H9 (cell line): ENCODE data around the gene TRAP1. TPM values are rescaled to one million over a fixed set of nuclear protein-coding genes. Genes with fewer than 3 reads are reported as not detected.

Source experiments
- DNase-seq: peaks from one replicate; pipeline ENCODE4 v3.0.0-alpha.2; 2017
- H2AFZ ChIP-seq: one replicate; pipeline ENCODE4 v1.6.1; 2013; ENCODE audit warnings: mild to moderate bottlenecking, low read length, control low read depth, moderate library complexity
- H2AK5ac ChIP-seq: 2 replicates; pipeline ENCODE4 v1.6.1; 2013; ENCODE audit warnings: low read length, control low read depth, mixed read lengths; ENCODE audit not compliant: insufficient read length
- H2BK120ac ChIP-seq: one replicate; pipeline ENCODE4 v1.6.1; 2013; ENCODE audit warnings: low read depth, mild to moderate bottlenecking, low read length, control low read depth, inconsistent platforms; ENCODE audit not compliant: poor library complexity, severe bottlenecking
- H2BK12ac ChIP-seq: 2 replicates; pipeline ENCODE4 v1.6.1; 2013; ENCODE audit warnings: low read length, control low read depth, mixed read lengths, low read depth; ENCODE audit not compliant: insufficient read length
- H2BK15ac ChIP-seq: 2 replicates; pipeline ENCODE4 v1.6.1; 2013; ENCODE audit warnings: low read depth, low read length, control low read depth
- H2BK20ac ChIP-seq: one replicate; pipeline ENCODE4 v1.6.1; 2013; ENCODE audit warnings: low read depth, mild to moderate bottlenecking, low read length, control low read depth, inconsistent platforms; ENCODE audit not compliant: poor library complexity, severe bottlenecking
- H2BK5ac ChIP-seq: 2 replicates; pipeline ENCODE4 v1.6.1; 2013; ENCODE audit warnings: low read length, control low read depth, mixed read lengths; ENCODE audit not compliant: insufficient read length
- H3K14ac ChIP-seq: 2 replicates; pipeline ENCODE4 v1.6.1; 2013; ENCODE audit warnings: low read length, control low read depth; ENCODE audit not compliant: insufficient read depth
- H3K18ac ChIP-seq: 2 replicates; pipeline ENCODE4 v1.6.1; 2013; ENCODE audit warnings: low read depth, mild to moderate bottlenecking, mixed read lengths, low read length, control low read depth; ENCODE audit not compliant: insufficient read length
- H3K23ac ChIP-seq: 2 replicates; pipeline ENCODE4 v1.6.1; 2013; ENCODE audit warnings: low read length, control low read depth, mixed read lengths, low read depth; ENCODE audit not compliant: insufficient read length
- H3K23me2 ChIP-seq: 2 replicates; pipeline ENCODE4 v1.6.1; 2013; ENCODE audit warnings: low read depth, mild to moderate bottlenecking, mixed read lengths, low read length, control low read depth; ENCODE audit not compliant: insufficient read length, poor library complexity, severe bottlenecking
- H3K27ac ChIP-seq: 2 replicates; pipeline ENCODE4 v1.5.1; 2013; ENCODE audit warnings: low read length, control low read depth, mixed read lengths, low read depth; ENCODE audit not compliant: insufficient read length
- H3K27me3 ChIP-seq: 2 replicates; pipeline ENCODE4 v1.6.1; 2013; ENCODE audit warnings: low read length, control low read depth, inconsistent platforms; ENCODE audit not compliant: insufficient read depth
- H3K4ac ChIP-seq: 2 replicates; pipeline ENCODE4 v1.6.1; 2013; ENCODE audit warnings: low read depth, mild to moderate bottlenecking, control low read depth, inconsistent platforms, low read length, moderate library complexity
- H3K4me1 ChIP-seq: 2 replicates; pipeline ENCODE4 v1.6.1; 2013; ENCODE audit warnings: low read length, control low read depth, inconsistent platforms; ENCODE audit not compliant: insufficient read depth
- H3K4me2 ChIP-seq: 2 replicates; pipeline ENCODE4 v1.6.1; 2013; ENCODE audit warnings: low read length, control low read depth, mixed read lengths; ENCODE audit not compliant: insufficient read length, insufficient read depth
- H3K56ac ChIP-seq: 2 replicates; pipeline ENCODE4 v1.6.1; 2013; ENCODE audit warnings: low read depth, mild to moderate bottlenecking, mixed read lengths, low read length, control low read depth; ENCODE audit not compliant: insufficient read length
- H3K79me1 ChIP-seq: 2 replicates; pipeline ENCODE4 v1.6.1; 2013; ENCODE audit warnings: low read depth, mild to moderate bottlenecking, moderate library complexity, low read length, control low read depth, inconsistent platforms; ENCODE audit not compliant: insufficient read depth, poor library complexity, severe bottlenecking
- H3K79me2 ChIP-seq: 2 replicates; pipeline ENCODE4 v1.6.1; 2013; ENCODE audit warnings: low read length, control low read depth, inconsistent platforms; ENCODE audit not compliant: insufficient read depth
- H3K9ac ChIP-seq: 2 replicates; pipeline ENCODE4 v1.6.1; 2013; ENCODE audit warnings: low read length, control low read depth, mixed read lengths; ENCODE audit not compliant: insufficient read length; ENCODE audit errors: extremely low read depth
- H3K9me3 ChIP-seq: one replicate; pipeline ENCODE4 v1.6.1; 2013; ENCODE audit warnings: low read depth, low read length, inconsistent platforms; ENCODE audit not compliant: control insufficient read depth
- H3T11ph ChIP-seq: one replicate; pipeline ENCODE4 v1.6.1; 2013; ENCODE audit warnings: mild to moderate bottlenecking, low read length, control low read depth, inconsistent platforms
- H4K20me1 ChIP-seq: one replicate; pipeline ENCODE4 v1.6.1; 2013; ENCODE audit not compliant: control insufficient read depth, insufficient read length, insufficient read depth
- H4K5ac ChIP-seq: 2 replicates; pipeline ENCODE4 v1.6.1; 2013; ENCODE audit warnings: low read depth, mild to moderate bottlenecking, mixed read lengths, low read length, control low read depth; ENCODE audit not compliant: insufficient read length
- H4K8ac ChIP-seq: replicated peaks from 2 replicates; pipeline ENCODE4 v1.6.1; 2013; ENCODE audit warnings: low read length, control low read depth, mixed read lengths, low read depth; ENCODE audit not compliant: insufficient read length
- H4K91ac ChIP-seq: 2 replicates; pipeline ENCODE4 v1.6.1; 2013; ENCODE audit warnings: low read depth, mild to moderate bottlenecking, moderate library complexity, mixed read lengths, low read length, control low read depth; ENCODE audit not compliant: insufficient read length
- H3K27ac Mint-ChIP-seq, 3 experiments: 2 replicates in 2 of 3; 3 replicates in 1 of 3; pipeline ENCODE4 v1.8.0; 2020 to 2021; ENCODE audit warnings: mixed read lengths in 3 of 3, mild to moderate bottlenecking in 1 of 3, moderate library complexity in 1 of 3
- H3K27me3 Mint-ChIP-seq: 2 replicates; pipeline ENCODE4 v1.8.0; 2021; ENCODE audit warnings: low read depth, mild to moderate bottlenecking, moderate library complexity, mixed read lengths
- H3K36me3 Mint-ChIP-seq, 3 experiments: 2 replicates in 2 of 3; 3 replicates in 1 of 3; pipeline ENCODE4 v1.8.0; 2020 to 2021; ENCODE audit warnings: low read depth in 3 of 3, mixed read lengths in 3 of 3; ENCODE audit not compliant: insufficient read depth in 1 of 3
- H3K4me1 Mint-ChIP-seq, 2 experiments: 2 replicates each; pipeline ENCODE4 v1.8.0; 2020; ENCODE audit warnings: mixed read lengths in 2 of 2
- H3K4me3 Mint-ChIP-seq, 2 experiments: 2 replicates in 1 of 2; 3 replicates in 1 of 2; pipeline ENCODE4 v1.8.0; 2020 to 2021; ENCODE audit warnings: mild to moderate bottlenecking in 2 of 2, mixed read lengths in 2 of 2, moderate library complexity in 1 of 2
- H3K9me3 Mint-ChIP-seq, 2 experiments: 2 replicates in 1 of 2; 3 replicates in 1 of 2; pipeline ENCODE4 v1.8.0; 2020; ENCODE audit warnings: mild to moderate bottlenecking in 2 of 2, mixed read lengths in 2 of 2, moderate library complexity in 1 of 2
- CTCF ChIP-seq: fragments of 200-600 bp; sonication (generic); conservative IDR thresholded peaks from 3 replicates; pipeline ENCODE4 v1.8.0; 2021; ENCODE audit warnings: antibody characterized with exemption, mild to moderate bottlenecking
- WGBS: extraction: QIAGEN DNeasy Blood & Tissue Kit; methylation state at CpG from one replicate; pipeline ENCODE4 v1.1.7; 2013; ENCODE audit warnings: missing lambda C conversion rate, low lambda C conversion rate, mixed read lengths; ENCODE audit not compliant: insufficient read length; ENCODE audit errors: extremely low coverage; 5-methylcytosine and 5-hydroxymethylcytosine counted together
- total RNA-seq: library from RNA; stranded (reverse); gene quantifications from 2 replicates; pipeline ENCODE4 v1.2.1, GENCODE V29; 2021

The TRAP1 gene
- total RNA-seq, 1 experiment from 2014 or later: 211 TPM

- Mint-ChIP-seq H3K4me1 (no peaks in the 10 kb centered on the region), H3K27me3 (no peaks in the 10 kb centered on the region), H3K9me3 (no peaks in the 10 kb centered on the region), H3K4me3 (no peak overlapping the region), H3K27ac (no peak overlapping the region), H3K36me3 (peaks cover 13 to 65% (median 44%) of the 10 kb centered on the region in 3 experiments; a peak in 6 of 7 replicates)
- no peak overlapping the region for H2BK15ac ChIP-seq
- no CpG with 5 or more reads among the region's 9 CpGs for WGBS
- no peak overlapping the region for H3K4me2 ChIP-seq
- H3T11ph ChIP-seq: no peak overlapping the region
- H2BK20ac ChIP-seq: no peak overlapping the region
- H3K79me2 ChIP-seq: no peaks in the 10 kb centered on the region
- no peak overlapping the region for H2BK120ac ChIP-seq
- H3K27ac ChIP-seq: no peak overlapping the region
- no peak overlapping the region for H4K8ac ChIP-seq
- H3K4me1 ChIP-seq: no peaks in the 10 kb centered on the region
- H3K4ac ChIP-seq: no peak overlapping the region
- H3K79me1 ChIP-seq: peaks cover 2% of the 10 kb centered on the region
- H3K27me3 ChIP-seq: no peaks in the 10 kb centered on the region
- H3K18ac ChIP-seq: no peak overlapping the region
- H2AK5ac ChIP-seq: no peak overlapping the region
- no peak overlapping the region for H3K56ac ChIP-seq
- H2BK12ac ChIP-seq: no peak overlapping the region
- no peak overlapping the region for H3K23ac ChIP-seq
- no peak overlapping the region for H2AFZ ChIP-seq
- DNase-seq: no peak
- H3K23me2 ChIP-seq: no peaks in the 10 kb centered on the region
- H4K91ac ChIP-seq: no peak overlapping the region
- peak overlapping the region; percentile 29 for H2BK5ac ChIP-seq
- H3K9me3 ChIP-seq: no peaks in the 10 kb centered on the region
- H3K9ac ChIP-seq: no peak overlapping the region
- H4K20me1 ChIP-seq: no peaks in the 10 kb centered on the region
- TF ChIP-seq CTCF: no peak
- H4K5ac ChIP-seq: no peak overlapping the region
- H3K14ac ChIP-seq: no peak overlapping the region
These were observed 38.8 kb upstream of the TRAP1 start for GRCh38 chr16:3756113-3756512.
